Karpas-422 (cell line): ENCODE measurements around the gene CELF3. TPM values are rescaled to one million over a fixed set of nuclear protein-coding genes. Genes with fewer than 3 reads are reported as not detected.

Source experiments
- DNase-seq: peaks from one replicate; pipeline ENCODE4 v3.0.0-alpha.2; 2015
- H2AFZ ChIP-seq: fragments of 200-600 bp; sonication (generic); 2 replicates; pipeline ENCODE4 v1.6.1; 2014; ENCODE audit warnings: antibody characterized with exemption, low read length, mixed read lengths
- H3K27ac ChIP-seq: fragments of 200-600 bp; sonication (generic); 2 replicates; pipeline ENCODE4 v1.5.1; 2014; ENCODE audit warnings: mild to moderate bottlenecking, low read length, moderate library complexity
- H3K27me3 ChIP-seq: fragments of 200-600 bp; sonication (generic); 2 replicates; pipeline ENCODE4 v1.6.1; 2014; ENCODE audit warnings: low read length, mixed read lengths
- H3K36me3 ChIP-seq: fragments of 200-600 bp; sonication (generic); 2 replicates; pipeline ENCODE4 v1.6.1; 2014; ENCODE audit warnings: low read length, mixed read lengths; ENCODE audit not compliant: insufficient read depth
- H3K4me1 ChIP-seq: fragments of 200-600 bp; sonication (generic); 2 replicates; pipeline ENCODE4 v1.6.1; 2014; ENCODE audit warnings: mild to moderate bottlenecking, low read length, mixed read lengths
- H3K4me2 ChIP-seq: fragments of 200-600 bp; sonication (generic); 2 replicates; pipeline ENCODE4 v1.6.1; 2014; ENCODE audit warnings: low read length, low read depth, mild to moderate bottlenecking; ENCODE audit not compliant: poor library complexity, severe bottlenecking
- H3K4me3 ChIP-seq: fragments of 200-600 bp; sonication (generic); 2 replicates; pipeline ENCODE4 v1.5.1; 2014; ENCODE audit warnings: mild to moderate bottlenecking, antibody characterized with exemption, low read length, mixed read lengths
- H3K79me2 ChIP-seq: fragments of 200-600 bp; sonication (generic); 2 replicates; pipeline ENCODE4 v1.6.1; 2014; ENCODE audit warnings: mild to moderate bottlenecking, low read length, mixed read lengths
- H3K9ac ChIP-seq: fragments of 200-600 bp; sonication (generic); 2 replicates; pipeline ENCODE4 v1.6.0; 2014; ENCODE audit warnings: low read length
- H3K9me2 ChIP-seq: fragments of 200-600 bp; sonication (generic), shearing (Covaris generic); replicated peaks from 2 replicates; pipeline ENCODE4 v1.6.0; 2014; ENCODE audit warnings: mild to moderate bottlenecking, low read length, moderate library complexity; ENCODE audit not compliant: insufficient read depth
- H3K9me3 ChIP-seq: fragments of 300-700, 200-600 bp; sonication (generic); 2 replicates; pipeline ENCODE4 v1.6.1; 2014; ENCODE audit warnings: low read length, mixed read lengths
- H4K20me1 ChIP-seq: fragments of 200-600 bp; sonication (generic); 2 replicates; pipeline ENCODE4 v1.6.1; 2014; ENCODE audit warnings: mild to moderate bottlenecking, antibody characterized with exemption, low read length, low read depth; ENCODE audit not compliant: insufficient read depth
- total RNA-seq: library from RNA; depleted of rRNA; stranded (reverse); fragments of >200 nt; shearing (Covaris generic); gene quantifications from 2 replicates; pipeline ENCODE4 v1.2.3, GENCODE V29; 2014; ENCODE audit warnings: low replicate concordance

The CELF3 gene
- total RNA-seq, 1 experiment from 2014 or later: not detected

DNA sequence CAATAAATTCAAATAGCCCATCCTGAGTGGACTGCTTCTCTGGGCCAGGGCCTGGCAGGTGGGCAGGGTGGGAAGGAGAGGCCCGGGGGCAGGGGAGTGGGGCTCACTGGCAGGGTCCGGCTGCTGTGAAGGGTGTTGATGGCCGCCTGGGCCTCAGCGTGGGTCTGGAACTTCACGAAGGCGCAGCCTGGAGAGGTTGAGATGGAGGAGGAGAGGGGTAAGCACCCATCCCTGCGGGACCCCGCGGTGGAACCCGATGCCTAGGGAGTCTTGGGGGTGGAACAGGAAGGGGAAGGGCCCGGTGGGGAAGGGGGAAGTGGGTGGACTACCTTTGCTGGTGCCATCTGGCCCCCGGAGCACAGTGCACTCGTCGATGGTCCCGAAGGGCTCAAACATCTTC is 7.7 kb downstream of the CELF3 start:
- Histone ChIP-seq H3K4me1 (peaks cover 20% of the 10 kb centered on the region), H3K36me3 (no peaks in the 10 kb centered on the region), H2AFZ (no peak overlapping the region), H3K27me3 (no peaks in the 10 kb centered on the region), H3K9me2 (no peaks in the 10 kb centered on the region), H3K9ac (no peak overlapping the region), H3K79me2 (no peaks in the 10 kb centered on the region), H3K4me3 (no peak overlapping the region), H3K4me2 (no peak overlapping the region), H3K9me3 (no peaks in the 10 kb centered on the region), H4K20me1 (no peaks in the 10 kb centered on the region), H3K27ac (no peak overlapping the region)
- no peak for DNase-seq

DNA sequence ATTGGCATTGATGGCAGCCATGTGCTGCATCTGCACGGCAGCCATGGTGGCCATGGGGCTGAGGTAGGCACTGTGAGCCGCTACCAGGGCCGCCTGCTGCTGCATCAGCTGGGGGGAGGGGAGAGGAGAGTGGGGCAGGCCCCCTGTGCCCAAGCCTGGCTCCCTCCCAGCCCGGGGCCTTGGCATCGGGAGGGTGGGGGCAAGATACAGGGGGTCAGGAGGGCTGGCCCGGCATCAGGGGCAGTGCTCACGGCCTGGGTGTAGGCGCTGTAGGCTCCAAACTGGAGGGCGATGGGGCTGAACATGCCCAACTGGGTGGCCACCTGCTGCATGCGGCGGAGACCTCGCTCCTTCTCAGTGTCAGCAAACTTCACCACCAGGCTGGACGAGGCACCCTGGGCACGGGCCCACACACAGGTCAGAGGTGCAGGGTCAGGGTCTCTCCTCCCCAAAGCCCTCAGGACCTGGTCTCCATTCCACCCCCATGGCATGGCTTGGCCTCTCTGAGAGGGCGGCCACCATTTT is 9.0 kb downstream of the CELF3 start:
- Histone ChIP-seq H3K4me1 (peaks cover 20% of the 10 kb centered on the region), H3K27ac (no peak overlapping the region)

DNA sequence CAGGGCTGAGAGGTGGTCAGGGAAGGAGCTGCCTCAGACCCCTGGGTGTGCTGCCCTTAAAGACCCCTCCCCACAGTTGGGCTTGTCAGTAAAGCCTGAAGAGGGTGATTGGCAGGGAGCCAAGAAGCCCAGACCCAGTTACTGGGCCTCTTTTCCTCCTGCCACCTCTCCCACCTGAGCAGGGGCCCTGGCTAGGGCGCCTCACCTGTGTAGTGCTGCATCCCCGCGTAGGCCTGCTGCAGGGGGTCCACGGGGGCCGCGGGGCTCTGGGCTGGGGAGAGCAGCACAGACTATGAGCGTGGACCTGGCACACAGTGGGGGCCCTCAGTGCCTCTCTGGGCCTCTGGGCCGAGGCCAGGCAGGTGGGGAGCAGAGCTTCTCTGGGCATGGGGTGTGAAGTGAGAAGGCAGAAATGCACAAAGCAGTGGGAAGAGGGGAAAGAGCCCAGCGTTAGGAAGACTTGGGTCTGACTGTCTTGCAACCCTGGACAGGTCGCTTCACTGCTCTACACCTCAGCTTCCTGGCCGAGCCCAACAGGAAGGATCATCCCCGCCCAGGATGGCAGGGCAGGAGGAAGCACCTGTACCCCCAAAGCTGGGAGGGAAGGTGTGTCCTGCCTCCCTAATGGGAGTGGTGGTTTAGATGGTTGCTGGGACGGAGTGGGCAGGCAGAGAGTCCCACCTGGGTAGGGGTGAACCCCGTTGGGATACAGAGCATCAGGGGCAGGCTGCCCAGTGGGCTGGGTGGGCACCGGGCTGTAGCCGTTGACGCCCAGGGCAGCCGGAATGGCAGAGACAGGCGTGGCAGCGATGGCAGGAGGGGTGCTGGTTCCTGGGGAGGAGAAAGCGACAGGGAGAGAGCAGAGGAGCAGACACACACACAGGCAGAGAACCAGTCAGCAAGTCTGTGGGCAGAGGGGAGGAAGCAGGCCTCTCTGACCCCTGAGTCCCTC is 9.9 kb downstream of the CELF3 start:
- Histone ChIP-seq H3K9me3 (no peaks in the 10 kb centered on the region), H3K9ac (no peak overlapping the region), H3K4me2 (no peak overlapping the region), H3K4me1 (peaks cover 14% of the 10 kb centered on the region), H3K79me2 (no peaks in the 10 kb centered on the region), H3K27ac (no peak overlapping the region), H2AFZ (no peak overlapping the region), H3K27me3 (no peaks in the 10 kb centered on the region), H3K9me2 (no peaks in the 10 kb centered on the region), H4K20me1 (no peaks in the 10 kb centered on the region), H3K4me3 (no peak overlapping the region), H3K36me3 (no peaks in the 10 kb centered on the region)
- no peak for DNase-seq

More for the DNA sequence above, 9.0 kb downstream of the CELF3 start:
- no peaks in the 10 kb centered on the region for H3K9me3 ChIP-seq
- H3K9ac ChIP-seq: no peak overlapping the region
- H3K36me3 ChIP-seq: no peaks in the 10 kb centered on the region
- no peak overlapping the region for H3K4me2 ChIP-seq
- no peaks in the 10 kb centered on the region for H4K20me1 ChIP-seq
- no peak for DNase-seq
- H3K27me3 ChIP-seq: no peaks in the 10 kb centered on the region
- H2AFZ ChIP-seq: no peak overlapping the region
- no peaks in the 10 kb centered on the region for H3K79me2 ChIP-seq
- H3K9me2 ChIP-seq: no peaks in the 10 kb centered on the region
- no peak overlapping the region for H3K4me3 ChIP-seq

DNA sequence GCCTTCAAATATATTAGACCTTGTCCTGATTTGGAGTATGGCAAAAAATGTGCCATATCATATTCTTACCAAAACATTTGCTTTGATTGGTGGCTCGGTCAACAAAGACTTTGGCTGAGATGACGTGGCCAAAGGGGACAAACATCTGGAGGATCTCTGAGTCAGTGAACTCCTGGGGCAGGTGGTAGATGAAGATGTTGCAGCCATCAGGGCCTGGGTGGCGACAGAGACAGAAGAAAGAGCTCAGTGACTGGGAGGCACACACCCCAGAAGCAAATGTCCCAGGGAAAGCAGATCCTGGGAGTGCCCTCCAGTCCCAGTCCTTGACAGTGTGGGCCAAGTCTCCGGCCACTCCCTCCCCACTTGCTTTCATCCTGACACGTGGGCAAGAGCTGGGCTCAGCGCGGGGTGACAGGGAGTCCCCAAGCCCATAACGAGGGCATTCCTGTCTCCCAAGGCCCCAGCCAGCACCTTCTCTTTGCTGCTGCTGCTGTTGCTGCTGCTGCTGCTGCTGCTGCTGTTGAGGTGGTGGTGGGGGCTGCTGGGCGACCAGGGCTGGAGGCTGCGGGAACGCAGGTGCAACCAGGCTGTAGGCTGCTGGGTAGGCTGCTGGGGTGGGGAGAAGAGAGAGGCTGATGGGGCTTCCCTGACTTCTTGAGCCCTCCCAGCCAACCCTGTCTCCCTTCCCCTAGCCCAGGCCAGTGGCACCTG is 10.7 kb downstream of the CELF3 start:
- peak; percentile 49 for DNase-seq
- Histone ChIP-seq H3K79me2 (no peaks in the 10 kb centered on the region), H3K9ac (no peak overlapping the region), H3K4me3 (no peak overlapping the region), H3K9me2 (no peaks in the 10 kb centered on the region), H3K27me3 (no peaks in the 10 kb centered on the region), H3K4me1 (peaks cover 9% of the 10 kb centered on the region), H3K36me3 (peaks cover 2% of the 10 kb centered on the region; the same call in 1 of the 2 replicates), H4K20me1 (no peaks in the 10 kb centered on the region), H3K27ac (no peak overlapping the region), H2AFZ (no peak overlapping the region), H3K9me3 (no peaks in the 10 kb centered on the region), H3K4me2 (no peak overlapping the region)

DNA sequence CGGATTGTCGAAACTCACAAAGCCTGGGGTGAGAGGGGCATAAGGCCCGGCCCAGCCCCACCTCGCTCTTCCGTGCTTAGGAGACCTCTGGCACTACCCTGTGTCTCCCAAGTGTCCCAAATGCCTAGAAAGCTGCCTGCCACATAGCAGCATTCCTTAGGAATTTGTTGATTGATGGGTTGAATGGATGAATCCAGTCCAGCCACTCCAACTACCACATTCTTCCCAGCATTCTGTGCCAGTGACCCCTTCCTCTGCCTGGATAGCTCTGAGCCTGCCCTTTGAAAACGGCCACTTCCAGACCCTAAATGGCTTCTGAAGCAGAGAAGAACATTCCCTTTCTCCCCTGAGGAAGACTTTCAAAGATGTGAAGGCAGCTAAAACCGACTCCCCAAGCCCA is 11.5 kb downstream of the CELF3 start:
- peaks cover 2% of the 10 kb centered on the region; the same call in 1 of the 2 replicates for H3K4me1 ChIP-seq
- no peak overlapping the region for H2AFZ ChIP-seq
- H3K36me3 ChIP-seq: peaks cover 4% of the 10 kb centered on the region; the same call in 1 of the 2 replicates
- DNase-seq: no peak
- H3K79me2 ChIP-seq: no peaks in the 10 kb centered on the region
- no peaks in the 10 kb centered on the region for H4K20me1 ChIP-seq
- H3K4me3 ChIP-seq: no peak overlapping the region
- H3K27ac ChIP-seq: no peak overlapping the region
- H3K27me3 ChIP-seq: no peaks in the 10 kb centered on the region
- H3K9me3 ChIP-seq: no peaks in the 10 kb centered on the region
- H3K9ac ChIP-seq: no peak overlapping the region
- H3K4me2 ChIP-seq: no peak overlapping the region
- H3K9me2 ChIP-seq: no peaks in the 10 kb centered on the region

DNA sequence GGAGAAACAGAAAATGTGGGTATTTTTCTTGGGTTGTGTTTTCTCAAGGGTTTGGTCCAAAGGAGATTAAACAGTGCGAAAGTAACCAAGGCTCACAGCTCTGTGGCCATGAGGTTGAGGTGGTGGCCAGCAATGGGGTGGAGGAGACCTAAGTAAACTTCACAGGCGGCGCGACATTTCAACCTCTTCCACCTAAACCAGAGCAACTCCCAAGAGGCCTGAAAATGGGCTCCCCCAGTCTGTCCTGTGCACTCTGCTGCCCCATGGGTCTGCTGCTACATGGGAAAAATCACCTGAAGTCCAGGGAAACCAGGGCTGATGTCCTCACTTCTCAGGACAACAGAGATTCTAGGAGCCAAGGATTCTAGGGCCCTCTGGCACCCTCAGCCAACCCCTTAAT is 12.4 kb downstream of the CELF3 start:
- no peak overlapping the region for H3K4me2 ChIP-seq
- H3K4me3 ChIP-seq: no peak overlapping the region
- H3K9ac ChIP-seq: no peak overlapping the region
- peaks cover 4% of the 10 kb centered on the region; the same call in 1 of the 2 replicates for H3K36me3 ChIP-seq
- DNase-seq: no peak
- H3K9me3 ChIP-seq: no peaks in the 10 kb centered on the region
- H2AFZ ChIP-seq: no peak overlapping the region
- H3K79me2 ChIP-seq: no peaks in the 10 kb centered on the region
- 0 out of 2 replicates have a peak, but pooled peaks cover 3% of the 10 kb centered on the region for H4K20me1 ChIP-seq
- no peak overlapping the region for H3K27ac ChIP-seq
- H3K27me3 ChIP-seq: no peaks in the 10 kb centered on the region
- H3K9me2 ChIP-seq: no peaks in the 10 kb centered on the region
- no peaks in the 10 kb centered on the region for H3K4me1 ChIP-seq

DNA sequence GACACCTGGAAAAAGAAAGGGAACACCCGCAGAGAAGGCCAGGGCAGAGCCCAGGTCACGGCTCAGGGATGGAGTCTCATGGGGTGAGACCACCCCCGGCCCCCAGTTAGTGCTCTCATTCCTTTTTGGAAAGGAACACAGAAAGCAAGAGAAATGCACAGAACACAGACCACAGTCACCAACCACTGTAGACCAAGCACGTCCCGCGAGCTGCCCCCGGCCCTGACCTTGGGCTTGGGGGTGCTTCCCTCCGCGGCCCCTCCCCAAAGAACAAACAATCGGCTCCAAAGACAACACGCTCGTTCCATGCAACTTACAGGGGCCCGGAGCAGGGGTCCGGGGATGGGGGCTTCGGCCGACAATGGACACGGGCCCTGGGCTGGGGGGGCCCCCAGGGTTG is 12.8 kb downstream of the CELF3 start:
- DNase-seq: no peak
- no peak overlapping the region for H2AFZ ChIP-seq
- H3K79me2 ChIP-seq: no peaks in the 10 kb centered on the region
- no peak overlapping the region for H3K27ac ChIP-seq
- no peak overlapping the region for H3K9ac ChIP-seq
- H3K9me3 ChIP-seq: no peaks in the 10 kb centered on the region
- no peaks in the 10 kb centered on the region for H3K4me1 ChIP-seq
- H3K27me3 ChIP-seq: no peaks in the 10 kb centered on the region
- no peaks in the 10 kb centered on the region for H3K9me2 ChIP-seq
- H3K4me3 ChIP-seq: no peak overlapping the region
- H3K4me2 ChIP-seq: no peak overlapping the region
- peaks cover 4% of the 10 kb centered on the region; the same call in 1 of the 2 replicates for H3K36me3 ChIP-seq
- H4K20me1 ChIP-seq: 0 out of 2 replicates have a peak, but pooled peaks cover 3% of the 10 kb centered on the region

DNA sequence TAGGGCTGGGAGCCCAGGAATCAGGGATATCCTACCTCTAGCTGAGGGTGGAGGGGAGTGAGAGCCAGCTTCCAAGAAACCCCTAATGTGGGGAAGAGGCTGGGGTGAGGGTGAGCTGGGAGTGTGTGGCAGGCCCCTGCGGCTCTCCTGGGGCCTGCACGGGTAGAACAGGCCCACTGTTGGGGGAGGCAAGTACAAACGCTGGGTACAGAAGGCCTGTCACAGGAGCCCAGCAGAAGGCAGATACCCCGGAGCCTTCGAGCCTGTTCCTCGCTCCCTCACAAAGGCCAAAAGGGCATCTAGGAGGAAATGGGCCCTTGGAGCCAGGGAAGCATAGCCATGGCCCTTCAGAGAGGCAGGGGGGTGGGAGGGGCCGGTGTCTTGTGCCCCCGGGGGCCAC is 13.7 kb downstream of the CELF3 start:
- H3K79me2 ChIP-seq: no peaks in the 10 kb centered on the region
- H2AFZ ChIP-seq: no peak overlapping the region
- H3K36me3 ChIP-seq: peaks cover 4% of the 10 kb centered on the region; the same call in 1 of the 2 replicates
- no peaks in the 10 kb centered on the region for H3K4me1 ChIP-seq
- no peak overlapping the region for H3K4me3 ChIP-seq
- 0 out of 2 replicates have a peak, but pooled peaks cover 3% of the 10 kb centered on the region for H4K20me1 ChIP-seq
- no peak overlapping the region for H3K9ac ChIP-seq
- no peak for DNase-seq
- H3K4me2 ChIP-seq: no peak overlapping the region
- H3K9me2 ChIP-seq: no peaks in the 10 kb centered on the region
- no peak overlapping the region for H3K27ac ChIP-seq
- no peaks in the 10 kb centered on the region for H3K27me3 ChIP-seq
- no peaks in the 10 kb centered on the region for H3K9me3 ChIP-seq
